ENCODE data around the gene KRIT1. TPM values are rescaled to one million over a fixed set of nuclear protein-coding genes. Genes with fewer than 3 reads are reported as not detected.

The KRIT1 gene
- total RNA-seq, 1 donor from 2014 or later = 119 TPM

DNA sequence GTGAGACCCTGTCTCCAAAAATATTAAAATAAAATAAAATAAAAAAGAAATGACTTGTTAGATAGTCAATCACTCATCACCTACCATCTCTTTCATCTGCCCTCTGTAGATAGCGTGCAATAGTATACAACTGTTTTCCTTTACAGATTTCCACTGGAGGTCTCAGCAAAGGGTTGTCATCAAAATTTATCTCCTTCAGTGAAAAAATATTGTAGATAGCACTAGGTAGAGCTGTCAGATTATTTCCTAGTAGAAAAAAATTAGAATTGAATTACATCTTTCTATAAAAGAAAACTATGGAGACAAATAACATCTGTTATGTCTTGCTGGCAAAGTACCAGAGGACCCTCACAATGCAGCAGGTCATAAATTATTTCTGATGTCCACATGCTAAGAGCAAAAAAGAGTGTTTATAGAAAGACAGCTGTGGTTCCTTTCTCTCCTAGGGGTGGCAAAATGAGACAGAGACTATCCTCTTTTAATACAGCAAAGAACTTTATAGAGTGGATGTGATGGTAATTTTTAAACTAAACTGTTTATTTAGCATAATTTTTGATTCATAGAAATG, 95.2 kb downstream of the KRIT1 start:
- no peak for DNase-seq

DNA sequence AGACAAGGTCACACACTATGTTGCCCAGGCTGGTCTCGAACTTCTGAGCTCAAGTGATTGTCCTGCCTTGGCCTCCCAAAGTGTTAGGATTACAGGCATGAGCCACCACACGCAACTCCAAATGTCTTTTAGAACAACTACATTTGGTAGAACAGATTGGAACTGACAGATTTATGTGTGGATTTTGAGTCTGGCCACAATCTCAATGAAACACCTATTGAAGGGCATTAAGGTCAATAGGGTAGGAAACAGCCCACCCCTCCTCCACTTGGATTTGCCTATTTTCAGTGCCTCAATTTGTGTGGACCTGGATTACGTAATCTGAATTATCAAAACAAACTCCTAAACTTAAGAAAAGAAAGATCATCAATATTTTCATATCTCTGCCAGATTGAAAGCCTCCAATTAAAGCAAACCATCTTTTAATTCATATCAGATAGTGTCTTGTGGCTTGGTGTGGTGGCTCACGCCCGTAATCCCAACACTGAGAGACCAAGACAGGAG, 95.9 kb downstream of the KRIT1 start:
- no peak for DNase-seq

Small RNAs within 50 kb of the gene (small RNA-seq; reads per million reads assigned to genes)
- gene MIR1285-1 (not detected), gene RF00019 (not detected)

Other genes with a start within 250 kb of the KRIT1 start
- gene CYP51A1, start 111.4 kb downstream of the KRIT1 start, total RNA-seq = 345 TPM
- gene LRRD1, start 66.8 kb downstream of the KRIT1 start, total RNA-seq = 0.78 TPM
- 113 TPM for gene ANKIB1, start 60 bp upstream of the KRIT1 start, total RNA-seq
- 30.9 TPM for gene GATAD1, start 201.6 kb upstream of the KRIT1 start, total RNA-seq
- not detected for gene ERVW-1, start 232.0 kb upstream of the KRIT1 start, total RNA-seq

All from occipital lobe (tissue), 3 donors.